ENCODE results near the gene IER5.
"Not testable (repeated sequence)": the region's sequence is repeated elsewhere in the genome, so short reads cannot be mapped to it uniquely, and the experiment has no call there.

IER5 gene

DNA sequence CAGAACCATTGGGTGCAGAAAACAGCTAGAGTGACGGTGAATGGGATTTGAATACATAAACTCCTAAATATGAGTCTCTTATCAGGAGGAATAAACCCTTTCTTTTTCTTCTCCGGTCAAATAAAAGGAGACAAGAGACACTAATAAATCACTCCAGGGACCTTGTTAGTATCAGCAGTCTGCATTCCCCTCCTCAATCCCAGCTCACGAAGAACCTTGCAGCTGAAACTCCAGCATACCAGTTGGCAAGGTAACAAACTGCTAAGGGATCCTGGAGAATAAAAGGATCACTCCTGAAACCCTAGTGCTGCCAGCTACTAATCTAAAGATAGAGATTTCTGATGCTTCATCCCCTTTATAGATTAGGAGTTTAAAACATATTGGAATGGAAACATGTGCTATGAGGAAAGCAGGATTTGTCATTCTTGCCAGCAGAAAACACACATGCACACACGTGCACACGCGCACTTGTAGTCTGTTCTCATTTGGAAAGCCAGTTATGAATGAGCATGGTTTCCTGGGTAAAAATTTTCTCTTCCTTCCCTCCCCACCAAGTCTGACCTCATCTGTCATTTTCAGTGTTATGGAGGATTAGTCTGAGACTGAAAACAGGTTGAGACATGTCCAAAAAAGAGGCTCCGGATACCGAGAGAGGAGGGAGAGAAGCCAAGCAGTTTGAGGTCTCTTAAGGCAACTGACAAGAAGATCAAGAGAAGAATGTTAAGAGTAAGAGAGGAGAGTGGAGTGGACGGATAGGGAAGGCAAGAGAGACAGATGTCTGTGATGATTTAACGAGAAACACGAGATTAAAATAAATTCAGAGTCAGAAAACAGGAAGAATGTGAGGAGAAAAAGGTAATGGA is 10.9 kb downstream of the IER5 start:
- peak; percentile 54 for DNase-seq

DNA sequence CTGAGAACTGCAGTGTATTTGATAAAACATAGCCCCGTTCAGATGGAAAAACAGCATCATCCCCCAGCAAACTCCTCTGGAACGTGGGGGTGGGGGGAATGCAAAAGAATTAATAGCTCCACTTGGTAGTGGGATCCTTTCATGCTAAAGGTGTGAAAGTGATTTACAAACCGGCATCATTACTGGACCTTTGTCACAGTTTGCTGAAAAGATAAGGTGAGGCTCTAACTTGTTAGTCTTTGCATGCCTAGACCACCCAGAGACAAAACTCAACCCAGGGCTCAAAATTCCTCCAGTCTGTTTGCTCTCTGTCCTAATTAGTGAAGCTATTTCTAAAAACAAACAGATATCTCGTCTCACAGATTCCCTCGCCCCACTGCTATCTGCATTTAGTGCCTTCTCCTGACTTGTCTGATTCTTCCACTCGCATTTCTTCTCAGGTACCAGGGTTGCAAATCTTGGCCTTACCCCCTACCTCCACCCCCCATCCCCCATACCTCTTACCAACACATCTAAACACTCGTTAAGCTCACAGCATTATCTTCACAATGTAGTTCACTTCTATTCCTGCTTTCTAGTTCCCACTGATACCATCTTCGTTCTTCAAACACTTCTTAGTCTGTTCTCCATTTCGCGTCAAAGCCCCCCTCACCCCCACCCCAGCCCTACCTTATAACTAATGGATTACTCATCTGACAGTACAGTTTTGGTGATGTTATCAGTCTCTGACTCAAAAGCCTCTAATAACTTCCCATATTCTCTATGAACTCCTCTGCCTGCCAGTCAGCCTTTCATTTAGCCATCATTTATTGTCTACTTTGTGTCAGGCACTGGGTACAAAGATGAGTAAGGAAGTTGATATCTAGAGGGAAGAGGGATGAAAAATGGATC is 11.8 kb downstream of the IER5 start:
- DNase-seq = peak; percentile 49

GRCh38 chr1:181100934-181101333 is 12.4 kb downstream of the IER5 start:
- no peak for DNase-seq

DNA sequence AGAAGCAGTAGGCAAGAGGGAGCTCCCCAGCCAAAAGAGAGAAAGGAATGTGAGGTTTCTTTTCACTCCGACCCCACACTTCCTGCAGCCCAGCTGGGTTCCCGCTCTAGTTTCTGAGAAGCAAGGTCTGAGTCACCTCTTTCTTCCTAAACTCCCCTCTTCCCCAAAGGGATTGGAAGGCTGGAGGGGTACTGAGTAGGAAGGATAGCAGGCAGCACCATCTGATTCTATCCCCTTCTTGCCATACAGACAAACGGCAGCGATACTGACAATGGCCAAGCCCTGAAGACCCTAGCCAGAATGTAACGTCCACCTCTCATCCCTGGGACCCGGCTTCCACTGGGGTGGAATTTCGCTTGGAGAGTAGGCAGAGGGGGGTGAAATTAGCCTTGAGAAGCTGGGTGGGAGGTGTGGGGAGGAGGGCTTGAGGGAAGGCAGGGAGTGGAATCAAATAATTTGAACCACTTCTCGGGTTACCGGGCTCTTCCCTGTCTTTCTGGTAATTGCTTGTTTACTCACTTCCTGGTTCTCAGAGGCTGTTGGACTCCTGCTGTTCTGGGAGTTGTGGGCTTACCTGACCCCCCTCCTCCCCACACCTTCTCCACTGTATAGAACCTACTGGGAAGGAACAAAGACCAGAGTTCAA is 13.2 kb downstream of the IER5 start:
- no peak for DNase-seq

- no peak for DNase-seq
Observed at GRCh38 chr1:181102841-181103240, 14.3 kb downstream of the IER5 start.

- DNase-seq = no peak
Observed at GRCh38 chr1:181103399-181103798, 14.9 kb downstream of the IER5 start.

DNA sequence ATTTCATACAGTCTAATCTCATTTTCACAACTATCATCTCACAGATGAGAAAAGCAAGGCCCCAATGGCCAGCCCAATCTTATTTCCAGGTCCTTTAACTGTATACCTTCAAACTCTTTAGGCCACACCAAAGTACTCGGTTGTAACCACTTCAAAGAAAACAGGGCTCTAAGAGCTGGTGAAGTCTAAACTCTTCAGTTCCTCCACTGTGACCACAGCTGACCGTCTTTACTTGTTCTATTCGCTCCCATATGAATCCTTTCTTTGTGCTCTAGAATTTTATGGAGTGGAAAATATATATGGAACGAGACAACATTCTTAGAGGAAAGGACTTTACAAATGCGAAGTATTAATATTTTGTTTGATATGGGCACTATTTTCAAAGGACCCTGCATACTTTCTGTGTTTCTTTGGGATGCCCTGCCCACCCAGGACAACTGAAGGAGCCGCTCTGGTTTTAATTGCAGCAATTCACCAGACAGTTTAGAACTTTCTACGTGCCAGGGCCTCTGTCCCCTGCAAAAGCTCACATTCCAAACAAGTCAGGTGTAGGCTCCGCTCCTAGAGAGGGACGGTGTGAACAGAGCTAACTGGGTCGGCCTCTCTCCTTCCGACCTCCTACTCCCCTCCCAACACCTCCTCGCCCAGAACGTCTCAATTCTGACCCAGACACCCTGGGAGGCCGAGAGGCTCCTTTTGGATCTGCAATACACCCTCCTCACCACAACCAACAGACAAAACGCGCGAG is 15.7 kb downstream of the IER5 start:
- DNase-seq = no peak

- DNase-seq = peak; percentile 43
Observed at GRCh38 chr1:181104790-181105133, 16.3 kb downstream of the IER5 start.

DNA sequence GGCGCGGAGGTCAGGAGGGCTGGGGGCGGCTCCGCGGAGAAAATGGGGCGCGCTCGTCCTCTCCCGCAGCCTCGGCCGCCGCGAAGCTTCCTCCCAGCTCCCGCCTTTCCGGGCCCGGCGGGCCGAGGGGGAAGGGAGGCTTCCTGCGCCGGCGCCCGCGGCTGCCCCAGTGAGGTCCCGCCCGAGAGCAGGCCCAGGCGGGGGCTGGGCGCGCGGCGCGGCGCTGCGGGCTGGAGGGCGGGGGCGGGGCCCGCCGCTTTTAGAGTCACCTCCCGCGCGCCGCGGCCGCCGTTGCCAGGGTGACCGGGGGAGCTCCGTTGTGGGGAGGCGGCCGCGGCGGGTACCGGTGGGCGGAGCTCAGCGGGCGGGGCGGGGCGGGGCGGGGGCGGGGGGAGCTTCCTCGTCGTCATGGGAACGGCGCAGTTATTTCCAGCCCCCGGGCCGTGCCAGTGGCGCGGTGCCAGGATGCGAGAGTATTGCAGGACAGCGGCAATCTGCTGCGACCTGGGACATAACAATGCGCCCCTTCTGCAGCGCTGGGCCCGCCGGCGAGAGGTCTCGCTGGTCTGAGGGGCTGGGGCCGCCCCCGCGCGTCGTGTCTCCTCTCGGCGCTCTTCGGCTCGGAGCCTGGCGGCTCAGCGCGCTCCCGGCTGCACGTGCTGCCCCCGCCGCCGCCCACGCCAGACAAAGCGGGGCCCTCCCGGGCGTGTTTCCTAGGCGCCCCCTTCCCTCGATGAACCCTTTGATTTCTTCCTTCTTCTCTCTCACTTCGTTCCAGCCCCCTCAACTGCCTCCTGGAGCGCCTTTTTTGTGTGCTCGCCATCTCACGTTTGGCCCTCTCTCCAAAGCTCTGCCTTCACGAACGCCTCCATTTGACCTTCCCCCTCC is 16.9 kb downstream of the IER5 start:
- peak; percentile 92 for DNase-seq

- no peak for DNase-seq
Observed at GRCh38 chr1:181106022-181106312, 17.5 kb downstream of the IER5 start.

- DNase-seq = no peak
Observed at GRCh38 chr1:181106479-181106878, 18.0 kb downstream of the IER5 start.

- DNase-seq = no peak
Observed at GRCh38 chr1:181107711-181108110, 19.2 kb downstream of the IER5 start.

DNA sequence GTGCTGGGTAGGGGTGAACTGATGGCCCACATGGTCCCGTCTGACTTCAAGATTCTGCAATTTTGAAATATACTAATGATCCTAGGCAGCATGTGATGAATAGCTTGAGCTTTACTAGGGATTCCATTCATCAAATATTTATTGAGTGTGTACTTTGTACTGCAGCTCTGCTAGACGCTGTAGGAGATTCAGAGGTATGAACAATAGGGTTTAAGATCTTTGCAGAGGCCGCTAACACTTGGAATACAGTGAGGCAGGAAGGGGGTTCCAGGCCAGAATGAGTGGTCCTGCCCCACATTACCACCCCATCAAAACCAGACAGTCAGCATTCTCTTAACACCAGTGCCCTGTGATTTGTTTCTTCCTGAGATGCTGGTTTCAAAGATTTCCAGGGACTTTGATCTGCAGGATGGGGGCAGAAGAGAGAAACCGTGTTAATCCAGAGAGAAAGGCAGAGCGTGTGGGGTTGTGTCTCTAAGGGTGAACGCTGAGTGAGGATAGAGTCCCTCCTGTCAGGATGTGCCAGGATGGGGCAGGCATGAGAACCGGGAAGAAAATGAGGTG is 19.9 kb downstream of the IER5 start:
- no peak for DNase-seq

- DNase-seq = no peak
Observed at GRCh38 chr1:181110013-181110412, 21.5 kb downstream of the IER5 start.

DNA sequence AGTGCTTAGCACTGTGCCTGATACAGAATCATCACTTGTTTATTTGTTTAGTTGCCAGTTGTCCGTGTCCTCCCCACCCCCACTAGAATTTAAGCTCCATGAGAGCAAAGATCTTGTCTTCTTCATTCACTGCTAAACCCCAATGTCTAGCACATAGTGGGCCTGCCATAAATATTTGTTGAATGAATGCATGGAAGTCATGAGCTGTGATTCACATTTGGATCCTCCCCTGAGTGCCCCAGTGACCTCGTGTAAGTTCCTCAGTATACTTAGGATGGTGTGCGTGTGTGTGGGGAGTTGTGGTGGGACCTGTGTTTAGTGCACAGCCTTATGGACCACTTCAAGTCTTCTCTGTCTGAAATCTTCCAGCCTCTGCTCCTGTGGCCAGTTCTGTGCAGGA is 23.1 kb downstream of the IER5 start:
- DNase-seq = no peak

- no peak for DNase-seq
Observed at GRCh38 chr1:181112071-181112929, 23.8 kb downstream of the IER5 start.

DNA sequence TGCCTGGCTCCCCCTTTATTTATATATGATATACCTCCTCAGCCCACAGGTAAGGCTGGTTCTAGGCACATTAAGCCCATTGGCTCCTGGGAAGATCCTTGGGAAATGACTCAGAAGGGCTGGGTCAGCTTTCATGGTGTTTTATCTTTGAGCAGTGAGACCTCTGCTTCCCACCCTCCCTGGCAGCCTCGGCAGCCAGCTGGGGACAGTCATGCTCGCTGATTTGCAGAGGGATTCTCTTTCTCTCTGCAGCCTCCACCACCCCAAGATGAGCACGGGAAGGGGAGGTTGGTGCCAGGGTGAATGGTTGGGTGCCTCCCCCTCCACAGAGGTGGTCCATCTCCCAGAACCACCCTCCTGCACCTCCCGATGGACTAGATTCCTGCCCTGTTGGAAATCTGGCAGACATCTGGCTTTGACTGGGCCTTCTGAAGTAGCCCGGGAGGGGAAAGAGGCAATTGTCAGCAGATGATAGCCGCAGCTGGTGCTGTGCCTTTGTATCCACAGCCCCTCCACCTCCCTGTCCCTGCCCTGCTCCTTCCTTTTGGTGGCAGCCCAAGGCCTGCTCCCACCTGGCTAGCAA is 24.6 kb downstream of the IER5 start:
- no peak for DNase-seq

- no peak for DNase-seq
Observed at GRCh38 chr1:181114574-181115367, 26.3 kb downstream of the IER5 start.

DNA sequence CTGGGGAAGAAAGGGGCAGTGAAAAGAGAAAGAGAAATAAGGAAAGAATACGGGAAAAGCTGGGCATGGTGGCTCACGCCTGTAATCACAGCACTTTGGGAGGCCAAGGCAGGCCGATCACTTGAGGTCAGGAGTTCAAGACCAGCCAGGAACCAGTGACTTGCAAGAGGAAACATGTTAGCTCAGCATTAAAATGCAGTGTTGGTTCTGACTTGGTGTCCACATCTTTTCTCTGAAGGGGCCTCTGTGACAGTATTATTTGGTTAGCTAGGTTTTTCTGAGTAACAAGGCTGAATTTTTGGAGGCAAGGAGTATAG is 26.8 kb downstream of the IER5 start:
- DNase-seq = no peak

- DNase-seq = not testable (repeated sequence)
Observed at GRCh38 chr1:181115971-181116370, 27.5 kb downstream of the IER5 start.
